Stimulated activated CD8-positive, alpha-beta memory T cell treated with anti-CD3 and anti-CD28 coated beads, Interleukin-7, amount 100 ng/mL, for 1 hour (primary cell): ENCODE measurements around the gene RAVER1.
A peak's percentile ranks its signal among the peaks of the same experiment; 100 is the strongest.
"Not testable (repeated sequence)": the region's sequence is repeated elsewhere in the genome, so short reads cannot be mapped to it uniquely, and the experiment has no call there.

Experiments
- DNase-seq, 2 donors: peaks; one replicate each; pipeline ENCODE4 v3.0.0-alpha.2; 2020; ENCODE audit warnings: low read depth in 2 of 2

Gene RAVER1

GRCh38 chr19:10332965-10333757 lies at the start of gene RAVER1:
Gene RAVER1, minus strand, starts transcription at chr19:10333529. Its CDS starts 22 bp downstream, at chr19:10333507.
- peak; percentile 95 for DNase-seq

- not testable (repeated sequence) for DNase-seq
Observed at GRCh38 chr19:10383223-10383499, 49.8 kb upstream of the RAVER1 start.

- peak; percentile 91 to 93 for DNase-seq
Observed at GRCh38 chr19:10380313-10381102, 47.2 kb upstream of the RAVER1 start, which contains the start of gene TYK2. Gene TYK2, minus strand, starts transcription at chr19:10380572. Its CDS starts 2,166 bp downstream, at chr19:10378406.

GRCh38 chr19:10379880-10380312 lies 46.6 kb upstream of the RAVER1 start:
- no peak for DNase-seq

GRCh38 chr19:10378124-10378523 lies 44.8 kb upstream of the RAVER1 start:
- no peak for DNase-seq

- not testable (repeated sequence) for DNase-seq
Observed at GRCh38 chr19:10377140-10377640, 43.9 kb upstream of the RAVER1 start.

- no peak for DNase-seq
Observed at GRCh38 chr19:10374931-10375330, 41.6 kb upstream of the RAVER1 start.

GRCh38 chr19:10372690-10373089 lies 39.4 kb upstream of the RAVER1 start:
- DNase-seq: no peak

- DNase-seq: no peak
Observed at GRCh38 chr19:10368101-10368803, 34.9 kb upstream of the RAVER1 start.

- DNase-seq: not testable (repeated sequence)
Observed at GRCh38 chr19:10366950-10367512, 33.7 kb upstream of the RAVER1 start.

- DNase-seq: no peak
Observed at GRCh38 chr19:10365518-10365917, 32.2 kb upstream of the RAVER1 start.

- no peak for DNase-seq
Observed at GRCh38 chr19:10364644-10365043, 31.3 kb upstream of the RAVER1 start.

- DNase-seq: no peak
Observed at GRCh38 chr19:10363789-10364281, 30.5 kb upstream of the RAVER1 start.

GRCh38 chr19:10362259-10362658 lies 28.9 kb upstream of the RAVER1 start:
- no peak for DNase-seq

- no peak for DNase-seq
Observed at GRCh38 chr19:10361569-10362011, 28.3 kb upstream of the RAVER1 start.

- DNase-seq: no peak
Observed at GRCh38 chr19:10356431-10356830, 23.1 kb upstream of the RAVER1 start.

GRCh38 chr19:10353793-10354391 lies 20.6 kb upstream of the RAVER1 start:
- DNase-seq: no peak

GRCh38 chr19:10352764-10353671 lies 19.7 kb upstream of the RAVER1 start:
- no peak for DNase-seq

GRCh38 chr19:10346509-10346908 lies 13.2 kb upstream of the RAVER1 start:
- DNase-seq: no peak

- no peak for DNase-seq
Observed at GRCh38 chr19:10344780-10345179, 11.5 kb upstream of the RAVER1 start.
